Measurements from ENCODE around the gene NDUFA9.

NDUFA9 gene

DNA sequence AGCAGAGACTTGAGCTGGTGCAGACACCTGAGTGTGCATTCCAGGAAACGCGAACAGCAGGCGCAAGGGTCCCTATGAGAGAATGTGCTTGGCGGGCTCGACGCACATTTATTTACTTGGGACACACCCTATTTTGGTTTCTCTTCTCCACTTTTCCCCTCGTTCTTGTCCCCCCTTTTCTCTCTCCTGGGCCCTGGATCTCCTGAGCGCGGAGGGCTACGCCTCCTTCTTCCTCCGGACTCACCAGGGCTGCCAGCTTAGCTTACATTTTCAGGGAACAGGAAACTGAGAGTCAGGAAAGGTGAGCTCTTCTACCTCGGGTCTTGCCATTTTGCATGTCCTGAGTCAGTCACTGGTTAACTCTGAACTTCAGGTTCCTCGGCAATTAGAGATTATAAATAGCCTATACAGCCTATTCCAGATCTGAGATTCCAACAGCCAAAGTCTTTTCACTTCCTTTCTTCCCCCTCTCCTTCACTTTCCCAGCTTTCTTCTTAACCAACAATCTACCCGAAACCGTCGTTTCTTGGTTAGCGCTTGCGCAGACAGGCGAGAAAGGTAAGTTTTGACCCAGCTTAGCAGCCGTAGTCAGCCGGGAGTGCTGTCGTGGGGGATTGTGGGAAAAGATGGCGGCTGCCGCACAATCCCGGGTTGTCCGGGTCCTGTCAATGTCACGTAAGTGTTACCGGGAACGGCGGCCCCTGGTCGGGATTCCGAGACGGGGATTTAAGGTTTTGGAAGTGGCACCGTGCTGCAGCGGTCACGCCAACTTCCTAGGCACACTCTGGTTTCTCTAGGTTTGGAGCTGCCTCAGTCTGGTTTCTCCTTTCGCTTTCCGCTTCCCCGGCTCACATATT is at the start of gene NDUFA9, which contains the start of gene AKAP3:
NDUFA9 (plus strand) TSS at position 614 of the 857 bp plus-strand sequence; CDS start at position 627, 13 bp downstream.
AKAP3 (minus strand) TSS at position 551 of the 857 bp plus-strand sequence. CDS start 10,855 bp downstream, outside the sequence.
- TF ChIP-seq, protein P1, sequence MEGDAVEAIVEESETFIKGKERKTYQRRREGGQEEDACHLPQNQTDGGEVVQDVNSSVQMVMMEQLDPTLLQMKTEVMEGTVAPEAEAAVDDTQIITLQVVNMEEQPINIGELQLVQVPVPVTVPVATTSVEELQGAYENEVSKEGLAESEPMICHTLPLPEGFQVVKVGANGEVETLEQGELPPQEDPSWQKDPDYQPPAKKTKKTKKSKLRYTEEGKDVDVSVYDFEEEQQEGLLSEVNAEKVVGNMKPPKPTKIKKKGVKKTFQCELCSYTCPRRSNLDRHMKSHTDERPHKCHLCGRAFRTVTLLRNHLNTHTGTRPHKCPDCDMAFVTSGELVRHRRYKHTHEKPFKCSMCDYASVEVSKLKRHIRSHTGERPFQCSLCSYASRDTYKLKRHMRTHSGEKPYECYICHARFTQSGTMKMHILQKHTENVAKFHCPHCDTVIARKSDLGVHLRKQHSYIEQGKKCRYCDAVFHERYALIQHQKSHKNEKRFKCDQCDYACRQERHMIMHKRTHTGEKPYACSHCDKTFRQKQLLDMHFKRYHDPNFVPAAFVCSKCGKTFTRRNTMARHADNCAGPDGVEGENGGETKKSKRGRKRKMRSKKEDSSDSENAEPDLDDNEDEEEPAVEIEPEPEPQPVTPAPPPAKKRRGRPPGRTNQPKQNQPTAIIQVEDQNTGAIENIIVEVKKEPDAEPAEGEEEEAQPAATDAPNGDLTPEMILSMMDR (IDR thresholded peaks at IDR 0.05), result no peak

DNA sequence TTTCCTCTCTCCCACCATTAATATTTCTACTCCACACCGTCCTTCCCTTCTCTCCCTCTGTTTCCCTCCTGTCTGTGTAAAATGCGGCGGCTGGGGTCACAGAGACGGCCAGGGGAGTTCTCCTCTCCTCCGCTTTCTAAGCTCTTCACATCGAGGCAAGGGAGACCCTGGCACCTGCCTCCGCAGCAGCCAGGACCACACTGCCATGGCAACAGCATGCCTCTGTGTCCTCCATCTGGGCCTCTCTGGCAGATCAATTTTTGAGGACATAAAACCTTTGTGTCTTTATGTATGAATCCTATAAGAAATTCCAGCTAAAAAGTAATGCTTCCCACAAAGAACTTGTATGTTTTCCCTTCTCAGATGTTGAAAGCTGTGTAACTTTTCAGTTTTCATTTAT is 45.5 kb upstream of the NDUFA9 start:
- TF ChIP-seq, protein P1 (IDR thresholded peaks at IDR 0.05), result no peak

DNA sequence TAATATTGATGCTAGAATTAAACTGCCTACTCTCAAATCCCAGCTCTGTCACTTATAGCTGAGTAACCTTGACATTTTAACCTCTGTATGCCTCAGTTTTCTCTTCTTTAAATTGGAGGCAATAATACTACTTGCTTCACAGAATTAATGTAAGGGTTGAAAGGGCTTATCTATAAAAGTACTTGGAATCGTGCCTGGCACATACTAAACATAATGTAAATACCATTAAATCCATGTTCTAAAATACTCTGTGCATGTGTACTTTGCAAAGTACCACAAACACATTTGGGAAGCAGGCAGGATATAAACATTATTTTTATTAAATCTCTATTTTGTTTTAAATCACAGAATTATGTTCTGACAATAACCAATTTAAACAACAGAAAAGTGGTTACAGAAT is 45.0 kb upstream of the NDUFA9 start:
- TF ChIP-seq, protein P1 (IDR thresholded peaks at IDR 0.05), result no peak

DNA sequence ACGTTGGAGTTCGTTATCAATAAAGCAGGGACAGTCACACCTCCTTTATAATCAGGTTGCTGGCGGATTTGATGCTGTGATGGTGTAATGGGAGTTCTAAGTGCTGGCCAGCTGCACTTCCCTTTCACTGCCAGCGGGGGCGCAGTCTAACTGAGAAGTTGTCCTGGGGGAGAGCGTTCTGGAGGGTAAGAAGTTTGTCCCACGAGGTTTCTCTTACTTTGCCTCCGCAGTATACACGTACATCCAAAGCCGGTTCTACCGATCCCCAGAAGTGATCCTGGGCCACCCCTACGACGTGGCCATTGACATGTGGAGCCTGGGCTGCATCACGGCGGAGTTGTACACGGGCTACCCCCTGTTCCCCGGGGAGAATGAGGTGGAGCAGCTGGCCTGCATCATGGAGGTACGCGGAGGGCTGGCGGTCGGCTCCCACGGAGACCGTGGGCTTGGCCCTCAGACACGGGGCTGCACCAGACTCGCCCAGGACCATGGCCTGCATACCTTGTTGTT is 44.2 kb upstream of the NDUFA9 start:
- TF ChIP-seq, protein P1 (IDR thresholded peaks at IDR 0.05), result peak; percentile 99

DNA sequence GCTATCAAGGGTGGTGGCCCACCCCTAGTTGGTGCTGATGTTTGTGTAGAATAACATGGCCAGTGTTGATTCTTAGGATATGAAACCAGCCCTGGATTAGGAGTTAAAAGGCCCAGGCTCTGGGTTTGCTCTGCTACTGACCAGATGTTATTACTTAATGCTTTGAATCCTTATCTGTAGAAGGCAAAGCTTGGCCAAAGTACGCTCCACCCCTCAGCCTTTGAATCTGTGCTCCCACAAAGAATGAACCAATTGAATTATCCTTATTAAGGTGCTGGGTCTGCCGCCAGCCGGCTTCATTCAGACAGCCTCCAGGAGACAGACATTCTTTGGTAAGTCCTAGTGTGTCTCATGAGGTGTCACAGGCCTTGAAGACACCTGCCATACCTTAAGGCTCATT is 41.9 kb upstream of the NDUFA9 start:
- TF ChIP-seq, protein P1 (IDR thresholded peaks at IDR 0.05), result no peak

DNA sequence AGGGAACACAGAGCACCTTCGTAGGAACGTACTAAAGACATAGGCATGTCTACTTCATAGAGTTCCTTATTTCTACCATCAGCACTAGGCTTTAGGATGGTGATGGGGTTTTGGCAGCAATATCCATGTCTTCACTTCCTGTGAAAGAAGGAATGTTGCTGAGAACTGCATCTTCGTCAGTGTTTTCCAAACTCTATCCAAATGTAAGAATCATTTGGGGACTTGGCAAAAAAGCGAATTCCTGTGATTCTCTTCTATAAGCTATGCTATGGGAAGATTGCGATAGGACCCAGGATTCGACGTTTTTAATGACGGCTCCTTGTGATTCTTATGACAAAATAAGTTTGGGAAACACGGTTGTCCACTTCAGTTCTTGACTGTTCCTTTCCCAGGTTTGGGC is 39.8 kb upstream of the NDUFA9 start:
- TF ChIP-seq, protein P1 (IDR thresholded peaks at IDR 0.05), result no peak

DNA sequence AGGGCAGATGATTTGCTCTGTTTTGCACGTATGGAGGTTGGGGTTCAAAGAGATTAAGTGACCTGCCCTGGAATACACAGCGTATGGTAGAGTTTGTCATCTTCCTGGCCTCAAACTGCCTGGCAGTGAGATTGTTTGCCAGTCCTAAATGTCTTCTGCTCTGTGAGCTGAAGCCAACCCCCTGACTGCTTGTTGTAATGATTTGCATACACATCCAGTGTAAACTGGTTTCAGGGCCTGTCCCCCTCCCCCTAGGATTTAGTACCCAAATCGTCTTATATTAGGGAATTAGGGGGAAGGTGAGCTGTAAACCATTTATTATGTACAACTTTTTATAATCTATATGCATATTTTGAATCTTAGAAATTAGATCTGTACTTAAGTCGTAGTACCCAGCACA is 38.4 kb upstream of the NDUFA9 start:
- TF ChIP-seq, protein P1 (IDR thresholded peaks at IDR 0.05), result no peak
